Activated B cell treated with CpG ODN at 0.5 μM for 24 hours (primary cell): ENCODE measurements around the gene XIRP1. TPM values are rescaled to one million over a fixed set of nuclear protein-coding genes. Genes with fewer than 3 reads are reported as not detected.

Experiments used
- ATAC-seq: fragments of 200-7000 bp; cut with Tn5 transposase; one replicate; pipeline ENCODE4 v1.10.0; 2021; ENCODE audit warnings: low read depth, mild to moderate bottlenecking, moderate library complexity
- CTCF ChIA-PET: fragments of 350-600 bp; sonication (Branson Sonifier 250); formaldehyde crosslinking; loops from one replicate; lab custom pipeline; 2021; ENCODE audit warnings: antibody characterized with exemption; lab: Charles Lee
- POLR2A ChIA-PET: fragments of 350-600 bp; sonication (Branson Sonifier 250); formaldehyde crosslinking; loops from one replicate; lab custom pipeline; 2021; ENCODE audit warnings: antibody characterized with exemption; lab: Charles Lee
- DNase-seq: peaks from one replicate; pipeline ENCODE4 v3.0.0; 2022
- H3K27ac Mint-ChIP-seq: one replicate; pipeline ENCODE4 v1.8.0; 2020; ENCODE audit warnings: mixed read lengths
- H3K27me3 Mint-ChIP-seq: one replicate; pipeline ENCODE4 v1.8.0; 2021; ENCODE audit warnings: mixed read lengths
- H3K36me3 Mint-ChIP-seq: one replicate; pipeline ENCODE4 v1.8.0; 2021; ENCODE audit warnings: low read depth, mixed read lengths
- H3K4me1 Mint-ChIP-seq: one replicate; pipeline ENCODE4 v1.8.0; 2021; ENCODE audit warnings: mixed read lengths
- H3K4me3 Mint-ChIP-seq: one replicate; pipeline ENCODE4 v1.8.0; 2020; ENCODE audit warnings: mild to moderate bottlenecking, mixed read lengths
- H3K9me3 Mint-ChIP-seq: one replicate; pipeline ENCODE4 v1.8.0; 2020; ENCODE audit warnings: mixed read lengths
- CTCF ChIP-seq: fragments of 200-600 bp; IDR thresholded peaks from one replicate; pipeline ENCODE4 v1.8.0; 2022; ENCODE audit warnings: antibody characterized with exemption, mild to moderate bottlenecking
- intact Hi-C: fragments of 100-400 bp; cut with micrococcal nuclease; formaldehyde crosslinking; loops from one replicate; pipeline ENCODE4 v1.15.1; 2024
- total RNA-seq: library from RNA; stranded (reverse); gene quantifications from 2 replicates; pipeline ENCODE4 v1.2.3, GENCODE V29; 2022

The XIRP1 gene
- total RNA-seq, 1 donor from 2014 or later, result 0.60 TPM

GRCh38 chr3:39169712-39170111 is 22.7 kb downstream of the XIRP1 start:
- Mint-ChIP-seq H3K9me3 (no peaks in the 10 kb centered on the region), H3K4me3 (no peak overlapping the region), H3K36me3 (no peaks in the 10 kb centered on the region), H3K4me1 (no peaks in the 10 kb centered on the region), H3K27ac (no peak overlapping the region), H3K27me3 (no peaks in the 10 kb centered on the region)
- TF ChIP-seq CTCF, result no peak
- no peak for ATAC-seq
- intact Hi-C loops, result no loop called here
- ChIA-PET CTCF (no interaction called here), POLR2A (interaction anchor here (1.6 kb wide), 1 partner anchor 119 kb away, joined by 7 read pairs; no protein-coding TSS in a partner anchor)
- DNase-seq, result no peak

- Mint-ChIP-seq H3K27ac (no peak overlapping the region), H3K4me1 (no peaks in the 10 kb centered on the region), H3K9me3 (peaks cover under 1% of the 10 kb centered on the region), H3K36me3 (no peaks in the 10 kb centered on the region), H3K27me3 (no peaks in the 10 kb centered on the region), H3K4me3 (no peak overlapping the region)
- ATAC-seq (no peak), DNase-seq (no peak)
- POLR2A ChIA-PET, result no interaction called here
- intact Hi-C loops, result no loop called here
- TF ChIP-seq CTCF, result no peak
- CTCF ChIA-PET, result interaction anchor here (0.5 to 1.1 kb wide), 2 partner anchors 66 to 120 kb away, joined by 3 read pairs; no protein-coding TSS in a partner anchor
Measured at GRCh38 chr3:39168156-39168780, 24.1 kb downstream of the XIRP1 start.

GRCh38 chr3:39166932-39167532 is 25.4 kb downstream of the XIRP1 start:
- H3K4me1 Mint-ChIP-seq, result no peaks in the 10 kb centered on the region
- H3K4me3 Mint-ChIP-seq, result no peak overlapping the region
- ChIA-PET POLR2A (interaction anchor here (0.6 kb wide), 1 partner anchor 49 kb away, joined by 5 read pairs; no protein-coding TSS in a partner anchor), CTCF (interaction anchor here (1.1 kb wide), 1 partner anchor 121 kb away, joined by 3 read pairs; no protein-coding TSS in a partner anchor)
- H3K27ac Mint-ChIP-seq, result no peak overlapping the region
- no peak for DNase-seq
- intact Hi-C loops, result no loop called here
- peaks cover 2% of the 10 kb centered on the region for H3K9me3 Mint-ChIP-seq
- no peaks in the 10 kb centered on the region for H3K36me3 Mint-ChIP-seq
- H3K27me3 Mint-ChIP-seq, result no peaks in the 10 kb centered on the region
- TF ChIP-seq CTCF, result no peak
- no peak for ATAC-seq

GRCh38 chr3:39166134-39166710 is 26.2 kb downstream of the XIRP1 start:
- TF ChIP-seq CTCF, result no peak
- Mint-ChIP-seq H3K27ac (no peak overlapping the region), H3K4me3 (no peak overlapping the region), H3K4me1 (no peaks in the 10 kb centered on the region), H3K27me3 (no peaks in the 10 kb centered on the region), H3K36me3 (no peaks in the 10 kb centered on the region), H3K9me3 (peaks cover 2% of the 10 kb centered on the region)
- ChIA-PET POLR2A (no interaction called here), CTCF (interaction anchor here (0.9 kb wide), 1 partner anchor 40 kb away, joined by 3 read pairs; no protein-coding TSS in a partner anchor)
- ATAC-seq, result no peak
- DNase-seq, result no peak
- intact Hi-C loops, result no loop called here

GRCh38 chr3:39165518-39165917 is 26.9 kb downstream of the XIRP1 start:
- DNase-seq (no peak), ATAC-seq (no peak)
- ChIA-PET POLR2A (interaction anchor here (0.6 kb wide), 1 partner anchor 9 kb away, joined by 5 read pairs; no protein-coding TSS in a partner anchor), CTCF (interaction anchor here (0.9 kb wide), 1 partner anchor 39 kb away, joined by 3 read pairs; no protein-coding TSS in a partner anchor)
- Mint-ChIP-seq H3K4me3 (no peak overlapping the region), H3K4me1 (no peaks in the 10 kb centered on the region), H3K9me3 (peaks cover 2% of the 10 kb centered on the region), H3K36me3 (no peaks in the 10 kb centered on the region), H3K27me3 (no peaks in the 10 kb centered on the region), H3K27ac (no peak overlapping the region)
- no peak for TF ChIP-seq CTCF
- intact Hi-C loops, result no loop called here
